Lung (tissue), 12 donors: ENCODE data around the gene ME1. TPM values are rescaled to one million over a fixed set of nuclear protein-coding genes. Genes with fewer than 3 reads are reported as not detected.

Experiments
- ATAC-seq: fragments of 200-7000 bp; cut with Tn5 transposase; one replicate; pipeline ENCODE4 v1.9.1; 2020; ENCODE audit warnings: moderate number of reproducible peaks; ENCODE audit not compliant: insufficient read depth, low FRiP score
- DNase-seq, 3 donors: peaks; one replicate each; pipeline ENCODE4 v3.0.0-alpha.2; 2013 to 2017
- H3K27ac ChIP-seq, 2 donors: one replicate each; pipeline ENCODE4 v1.5.1; 2013; ENCODE audit warnings: mild to moderate bottlenecking in 2 of 2, moderate library complexity in 2 of 2, control low read depth in 1 of 2, inconsistent platforms in 1 of 2, low read depth in 1 of 2, low read length in 1 of 2
- H3K27me3 ChIP-seq, 3 donors: one replicate each; pipeline ENCODE4 v1.5.1; 2013; ENCODE audit warnings: low read length in 2 of 3; ENCODE audit not compliant: control insufficient read depth in 3 of 3, insufficient read depth in 3 of 3
- H3K36me3 ChIP-seq, 4 donors: one replicate each; pipeline ENCODE4 v1.5.1; 2013; ENCODE audit warnings: low read length in 4 of 4, mild to moderate bottlenecking in 1 of 4, moderate library complexity in 1 of 4; ENCODE audit not compliant: control insufficient read depth in 4 of 4, insufficient read depth in 4 of 4
- H3K4me1 ChIP-seq, 5 donors: one replicate each; pipeline ENCODE4 v1.5.1; 2013; ENCODE audit warnings: low read length in 5 of 5, mild to moderate bottlenecking in 2 of 5, moderate library complexity in 1 of 5; ENCODE audit not compliant: control insufficient read depth in 5 of 5, insufficient read depth in 5 of 5
- H3K4me3 ChIP-seq: one replicate; pipeline ENCODE4 v1.5.1; 2013; ENCODE audit warnings: mild to moderate bottlenecking, control low read depth, moderate library complexity
- H3K9ac ChIP-seq, 2 donors: one replicate each; pipeline ENCODE4 v1.5.1; 2013; ENCODE audit warnings: low read length in 2 of 2, control low read depth in 1 of 2; ENCODE audit not compliant: insufficient read depth in 1 of 2
- H3K9me3 ChIP-seq, 4 donors: one replicate each; pipeline ENCODE4 v1.5.1; 2013; ENCODE audit warnings: low read length in 3 of 4, mild to moderate bottlenecking in 1 of 4, moderate library complexity in 1 of 4; ENCODE audit not compliant: control insufficient read depth in 4 of 4, insufficient read depth in 3 of 4
- CTCF ChIP-seq: IDR thresholded peaks from 2 replicates; pipeline ENCODE4 v1.5.1; 2012; ENCODE audit warnings: mild to moderate bottlenecking; ENCODE audit errors: control extremely low read depth, extremely low read depth
- WGBS, 2 donors: extraction: QIAGEN DNeasy Blood & Tissue Kit; methylation state at CpG; one replicate each; pipeline ENCODE4 v1.1.7; 2013; 5-methylcytosine and 5-hydroxymethylcytosine counted together
- polyA plus RNA-seq, 2 donors: library from polyadenylated mRNA; stranded (reverse); fragments of 200-250 nt; gene quantifications; one replicate each; pipeline ENCODE4 v1.2.1, GENCODE V29; 2013
- total RNA-seq, 2 donors: library from RNA; depleted of rRNA in 1 of 2; stranded (reverse); fragments of >200 nt in 1 of 2; gene quantifications; one replicate each; pipeline ENCODE4 v1.2.1, GENCODE V29; 2014 to 2021
- donor health status: control.
- donor health status: control.
- donor health status: Bipolar disorder and iron deficiency.
- donor health status: healthy.
- donor health status: DM: yes; HTN: yes; CAD: no.

Gene ME1
- total and polyA plus RNA-seq, 4 donors: 4.9 to 17.5 (median 10.8) TPM

- DNase-seq (no peak), ATAC-seq (no peak)
- Histone ChIP-seq H3K9ac (no peak overlapping the region), H3K4me3 (no peak overlapping the region), H3K27ac (no peak overlapping the region), H3K4me1 (no peaks in the 10 kb centered on the region), H3K36me3 (no peaks in the 10 kb centered on the region), H3K9me3 (no peaks in the 10 kb centered on the region), H3K27me3 (no peaks in the 10 kb centered on the region)
- WGBS, 2 donors: 83 to 85% methylated on average over 2 of the region's 2 CpGs
- TF ChIP-seq CTCF: no peak
These were observed 97.4 kb downstream of the ME1 start for GRCh38 chr6:83333500-83333899.

GRCh38 chr6:83314693-83315092, 116.2 kb downstream of the ME1 start:
- Histone ChIP-seq H3K9me3 (no peaks in the 10 kb centered on the region), H3K36me3 (no peaks in the 10 kb centered on the region), H3K27me3 (no peaks in the 10 kb centered on the region), H3K27ac (no peak overlapping the region), H3K4me3 (no peak overlapping the region), H3K9ac (no peak overlapping the region), H3K4me1 (no peaks in the 10 kb centered on the region)
- ATAC-seq (no peak), DNase-seq (no peak)
- WGBS, 2 donors: 82 to 89% methylated on average over 1 of the region's 1 CpG
- TF ChIP-seq CTCF: no peak

DNA sequence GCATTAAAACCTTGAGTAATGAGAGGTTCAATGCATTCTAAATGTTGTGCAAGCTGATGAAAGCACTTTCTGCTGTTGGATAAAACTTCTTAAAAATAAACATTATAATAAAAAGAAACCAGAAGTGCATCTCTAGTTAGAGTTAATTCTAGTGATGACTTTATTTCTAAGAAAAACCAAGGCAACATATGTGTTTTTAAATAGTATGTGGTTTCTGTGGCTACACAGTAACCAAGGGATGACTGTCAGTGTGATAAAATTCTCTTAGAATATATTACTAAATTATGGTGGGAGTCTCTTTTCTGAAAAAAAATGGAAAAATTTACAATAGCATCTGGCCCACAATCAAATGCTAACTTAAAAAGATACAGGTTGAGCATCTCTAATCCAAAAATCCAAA, 117.0 kb downstream of the ME1 start:
- no peaks in the 10 kb centered on the region for H3K27me3 ChIP-seq
- DNase-seq: peak in 1 of 3 donors; percentile 3
- ATAC-seq: no peak
- no peak overlapping the region for H3K27ac ChIP-seq
- no peaks in the 10 kb centered on the region for H3K9me3 ChIP-seq
- H3K4me1 ChIP-seq: no peaks in the 10 kb centered on the region
- no peaks in the 10 kb centered on the region for H3K36me3 ChIP-seq
- no peak overlapping the region for H3K9ac ChIP-seq
- no peak for TF ChIP-seq CTCF
- H3K4me3 ChIP-seq: no peak overlapping the region

DNA sequence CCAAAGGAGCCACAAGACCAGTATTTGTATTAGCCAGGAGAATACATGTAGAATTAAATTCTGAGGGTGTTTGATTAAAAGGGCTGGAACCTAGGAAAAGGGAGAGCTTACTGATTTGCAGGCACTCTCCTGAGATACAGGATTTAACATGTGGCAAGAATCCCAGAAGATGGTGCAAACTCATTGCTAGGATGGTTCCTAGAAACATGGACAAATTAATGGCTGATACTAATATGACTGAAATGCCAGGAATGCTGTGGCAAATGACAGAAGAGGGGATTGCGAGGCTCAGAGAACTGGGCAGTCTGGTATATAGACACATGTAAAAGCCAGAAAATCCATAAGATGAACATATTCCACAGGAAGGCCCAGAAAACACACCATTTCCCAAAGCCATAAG, 119.6 kb downstream of the ME1 start:
- ATAC-seq: no peak
- Histone ChIP-seq H3K4me1 (no peaks in the 10 kb centered on the region), H3K36me3 (no peaks in the 10 kb centered on the region), H3K27me3 (no peaks in the 10 kb centered on the region), H3K9me3 (no peaks in the 10 kb centered on the region), H3K9ac (no peak overlapping the region), H3K4me3 (no peak overlapping the region), H3K27ac (no peak overlapping the region)
- 96 to 98% methylated on average over 1 of the region's 1 CpG for WGBS, 2 donors
- no peak for TF ChIP-seq CTCF
- DNase-seq: no peak
